ENCODE data around the gene PPP2R2D.

Gene PPP2R2D

DNA sequence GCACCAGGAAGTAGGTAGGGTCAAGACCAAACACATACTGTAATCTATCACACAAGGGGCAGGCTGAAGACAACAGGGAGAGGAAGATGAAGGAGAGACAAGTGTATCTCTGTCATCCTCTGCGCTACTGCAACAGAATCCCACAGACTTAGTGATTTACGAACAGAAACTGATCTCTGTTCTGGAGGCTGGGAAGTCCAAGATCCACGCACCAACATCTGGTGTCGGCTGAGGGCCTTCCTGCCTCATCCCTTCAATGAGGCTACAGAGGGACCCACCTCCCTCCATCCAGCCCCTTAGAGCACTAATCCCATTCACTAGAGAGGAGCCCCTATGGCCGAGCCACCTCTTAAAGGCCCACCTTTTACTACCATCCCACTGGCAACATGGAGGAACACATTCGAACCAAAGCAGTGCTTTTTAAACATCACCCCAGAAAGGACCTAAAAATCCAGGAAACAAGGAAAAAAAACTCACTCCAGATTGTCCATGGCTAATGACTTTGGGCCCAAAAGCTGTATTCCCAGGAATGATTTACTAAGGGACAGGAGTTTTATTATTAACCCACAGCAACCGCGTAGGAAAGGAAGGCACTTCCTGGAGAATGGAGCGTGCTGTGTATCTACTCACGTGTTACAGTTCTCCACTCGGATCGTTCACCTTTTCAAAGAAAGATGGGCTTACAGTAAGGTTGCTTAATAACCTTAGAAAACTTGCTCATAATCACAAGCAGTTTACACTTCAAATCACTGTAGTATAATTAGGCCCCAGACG, 76.7 kb downstream of the PPP2R2D start:
- peaks cover 9% of the 10 kb centered on the region for H3K4me1 ChIP-seq
- H3K9me3 ChIP-seq (ENCODE audit: control insufficient read depth, low read length), result no peaks in the 10 kb centered on the region
- H3K4me3 ChIP-seq (ENCODE audit: low read depth, low read length), result no peak overlapping the region
- H3K27ac ChIP-seq, result no peak overlapping the region
- H3K9ac ChIP-seq, result no peak overlapping the region
- TF ChIP-seq, protein P1, sequence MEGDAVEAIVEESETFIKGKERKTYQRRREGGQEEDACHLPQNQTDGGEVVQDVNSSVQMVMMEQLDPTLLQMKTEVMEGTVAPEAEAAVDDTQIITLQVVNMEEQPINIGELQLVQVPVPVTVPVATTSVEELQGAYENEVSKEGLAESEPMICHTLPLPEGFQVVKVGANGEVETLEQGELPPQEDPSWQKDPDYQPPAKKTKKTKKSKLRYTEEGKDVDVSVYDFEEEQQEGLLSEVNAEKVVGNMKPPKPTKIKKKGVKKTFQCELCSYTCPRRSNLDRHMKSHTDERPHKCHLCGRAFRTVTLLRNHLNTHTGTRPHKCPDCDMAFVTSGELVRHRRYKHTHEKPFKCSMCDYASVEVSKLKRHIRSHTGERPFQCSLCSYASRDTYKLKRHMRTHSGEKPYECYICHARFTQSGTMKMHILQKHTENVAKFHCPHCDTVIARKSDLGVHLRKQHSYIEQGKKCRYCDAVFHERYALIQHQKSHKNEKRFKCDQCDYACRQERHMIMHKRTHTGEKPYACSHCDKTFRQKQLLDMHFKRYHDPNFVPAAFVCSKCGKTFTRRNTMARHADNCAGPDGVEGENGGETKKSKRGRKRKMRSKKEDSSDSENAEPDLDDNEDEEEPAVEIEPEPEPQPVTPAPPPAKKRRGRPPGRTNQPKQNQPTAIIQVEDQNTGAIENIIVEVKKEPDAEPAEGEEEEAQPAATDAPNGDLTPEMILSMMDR (IDR thresholded peaks at IDR 0.05), result no peak
- no peaks in the 10 kb centered on the region for H3K27me3 ChIP-seq (ENCODE audit: control insufficient read depth, insufficient read depth, low read length)
- no peaks in the 10 kb centered on the region for H3K36me3 ChIP-seq (ENCODE audit: control insufficient read depth, insufficient read depth, low read length)
- no peak overlapping the region for H2AFZ ChIP-seq
- H3K4me2 ChIP-seq (ENCODE audit: low read length), result no peak overlapping the region
- H3K79me2 ChIP-seq, result no peaks in the 10 kb centered on the region

GRCh38 chr10:131978366-131978765, 77.6 kb downstream of the PPP2R2D start:
- no peaks in the 10 kb centered on the region for H3K36me3 ChIP-seq (ENCODE audit: control insufficient read depth, insufficient read depth, low read length)
- H3K4me1 ChIP-seq, result peaks cover 9% of the 10 kb centered on the region
- no peaks in the 10 kb centered on the region for H3K79me2 ChIP-seq
- no peak overlapping the region for H3K4me2 ChIP-seq (ENCODE audit: low read length)
- H2AFZ ChIP-seq, result no peak overlapping the region
- no peaks in the 10 kb centered on the region for H3K9me3 ChIP-seq (ENCODE audit: control insufficient read depth, low read length)
- TF ChIP-seq, protein P1 (IDR thresholded peaks at IDR 0.05), result no peak
- no peaks in the 10 kb centered on the region for H3K27me3 ChIP-seq (ENCODE audit: control insufficient read depth, insufficient read depth, low read length)
- no peak overlapping the region for H3K4me3 ChIP-seq (ENCODE audit: low read depth, low read length)
- no peak overlapping the region for H3K27ac ChIP-seq
- H3K9ac ChIP-seq, result no peak overlapping the region

DNA sequence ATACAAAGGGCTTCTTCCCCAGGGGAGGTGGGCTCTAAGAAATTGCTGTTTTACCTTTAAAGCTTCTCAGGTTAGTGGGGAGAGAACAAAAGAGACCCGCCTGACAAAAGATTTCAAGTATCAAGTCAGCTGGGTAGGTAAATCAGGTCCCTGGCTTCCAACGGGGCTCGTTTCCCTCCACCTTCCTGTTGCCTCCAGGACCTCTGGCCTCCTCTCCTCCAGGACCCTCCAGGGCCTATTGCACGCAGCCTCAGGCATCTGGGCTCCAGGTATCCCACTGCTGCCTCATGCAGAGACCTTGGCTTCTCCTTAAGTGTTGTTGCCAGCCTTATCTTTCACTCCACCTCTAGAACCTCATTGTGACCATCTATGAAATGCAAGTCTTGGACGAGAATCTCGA, 78.0 kb downstream of the PPP2R2D start:
- Histone ChIP-seq H3K4me3 (ENCODE audit: low read depth, low read length) (no peak overlapping the region), H3K27me3 (ENCODE audit: control insufficient read depth, insufficient read depth, low read length) (no peaks in the 10 kb centered on the region), H3K4me1 (peaks cover 9% of the 10 kb centered on the region), H2AFZ (no peak overlapping the region), H3K9me3 (ENCODE audit: control insufficient read depth, low read length) (no peaks in the 10 kb centered on the region), H3K27ac (no peak overlapping the region), H3K79me2 (no peaks in the 10 kb centered on the region), H3K9ac (no peak overlapping the region), H3K36me3 (ENCODE audit: control insufficient read depth, insufficient read depth, low read length) (no peaks in the 10 kb centered on the region), H3K4me2 (ENCODE audit: low read length) (no peak overlapping the region)
- TF ChIP-seq, protein P1 (IDR thresholded peaks at IDR 0.05), result no peak

- H2AFZ ChIP-seq, result no peak overlapping the region
- TF ChIP-seq, protein P1 (IDR thresholded peaks at IDR 0.05), result no peak
- no peaks in the 10 kb centered on the region for H3K36me3 ChIP-seq (ENCODE audit: control insufficient read depth, insufficient read depth, low read length)
- no peaks in the 10 kb centered on the region for H3K27me3 ChIP-seq (ENCODE audit: control insufficient read depth, insufficient read depth, low read length)
- no peaks in the 10 kb centered on the region for H3K79me2 ChIP-seq
- no peak overlapping the region for H3K4me3 ChIP-seq (ENCODE audit: low read depth, low read length)
- H3K9me3 ChIP-seq (ENCODE audit: control insufficient read depth, low read length), result no peaks in the 10 kb centered on the region
- peaks cover 9% of the 10 kb centered on the region for H3K4me1 ChIP-seq
- no peak overlapping the region for H3K9ac ChIP-seq
- H3K27ac ChIP-seq, result no peak overlapping the region
- peak overlapping the region; percentile 50 for H3K4me2 ChIP-seq (ENCODE audit: low read length)
Observed at GRCh38 chr10:131979336-131979735, 78.5 kb downstream of the PPP2R2D start.

- peak overlapping the region; percentile 50 for H3K4me2 ChIP-seq (ENCODE audit: low read length)
- no peak overlapping the region for H3K9ac ChIP-seq
- no peaks in the 10 kb centered on the region for H3K36me3 ChIP-seq (ENCODE audit: control insufficient read depth, insufficient read depth, low read length)
- H3K27me3 ChIP-seq (ENCODE audit: control insufficient read depth, insufficient read depth, low read length), result no peaks in the 10 kb centered on the region
- H3K4me3 ChIP-seq (ENCODE audit: low read depth, low read length), result no peak overlapping the region
- H3K9me3 ChIP-seq (ENCODE audit: control insufficient read depth, low read length), result no peaks in the 10 kb centered on the region
- TF ChIP-seq, protein P1 (IDR thresholded peaks at IDR 0.05), result no peak
- H3K79me2 ChIP-seq, result no peaks in the 10 kb centered on the region
- H3K4me1 ChIP-seq, result peaks cover 9% of the 10 kb centered on the region
- no peak overlapping the region for H3K27ac ChIP-seq
- H2AFZ ChIP-seq, result no peak overlapping the region
Observed at GRCh38 chr10:131979821-131980270, 79.0 kb downstream of the PPP2R2D start.

Data from parathyroid adenoma (tissue), 2 donors.